Stimulated activated CD4-positive, alpha-beta T cell treated with anti-CD3 and anti-CD28 coated beads, Interleukin-15, amount 100 ng/mL, for 48 hours (primary cell): ENCODE results near the gene ACBD6.

Experiments
- DNase-seq, 2 donors: peaks; one replicate each; pipeline ENCODE4 v3.0.0-alpha.2; 2020; ENCODE audit warnings: low read depth in 2 of 2

The ACBD6 gene

DNA sequence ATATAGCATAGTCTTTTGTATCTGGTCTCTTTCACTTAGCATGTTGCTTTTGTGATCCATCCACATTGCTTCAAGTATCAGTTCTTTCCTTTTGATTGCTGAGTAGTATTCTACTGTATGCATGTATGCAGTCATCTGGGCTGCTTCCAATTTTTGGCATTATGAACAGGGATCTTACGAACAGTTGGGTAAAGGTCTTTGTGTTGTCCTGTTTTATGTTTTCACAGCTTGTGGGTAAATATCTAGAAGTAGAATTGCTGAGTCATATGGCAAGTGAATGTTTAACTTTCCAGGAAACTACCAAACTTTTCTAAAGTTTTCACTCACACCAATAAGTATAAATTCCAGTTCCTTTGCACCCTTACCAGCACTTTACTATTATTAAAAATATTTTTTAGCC lies 211.4 kb downstream of the ACBD6 start:
- no peak for DNase-seq

DNA sequence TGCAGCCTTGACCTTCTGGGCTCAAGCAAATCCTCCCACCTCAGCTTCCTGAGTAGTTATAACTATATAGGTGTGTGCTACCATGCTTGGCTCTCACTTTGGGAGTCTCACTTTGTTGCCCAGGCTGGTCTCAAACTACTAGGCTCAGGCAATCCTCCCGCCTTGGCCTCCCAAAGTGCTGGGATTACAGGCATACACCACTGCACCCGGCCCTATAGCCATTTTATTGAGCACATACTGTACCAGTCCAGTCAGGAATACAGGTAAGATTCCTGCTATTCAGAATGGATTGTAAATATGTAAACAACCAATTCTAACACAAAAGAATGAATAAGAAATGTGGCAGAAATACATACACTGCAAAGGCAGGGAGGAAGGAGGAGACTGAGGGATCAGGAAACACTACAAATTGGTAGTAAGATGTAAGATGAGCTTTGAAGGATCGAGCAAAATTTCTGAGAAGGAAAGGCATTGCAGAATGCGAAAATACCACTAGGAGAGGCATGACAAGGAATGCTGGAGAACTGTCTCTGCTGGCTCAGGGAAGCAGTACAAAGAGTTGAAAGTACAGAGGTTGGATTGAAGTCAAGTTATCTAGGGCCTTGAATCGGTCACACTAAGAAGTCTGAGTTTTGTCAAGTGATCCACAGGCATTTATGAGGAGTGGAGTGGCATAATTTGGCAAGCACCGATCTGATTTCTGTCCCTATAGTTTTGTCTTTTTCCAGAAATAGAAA lies 211.9 kb downstream of the ACBD6 start:
- no peak for DNase-seq

DNA sequence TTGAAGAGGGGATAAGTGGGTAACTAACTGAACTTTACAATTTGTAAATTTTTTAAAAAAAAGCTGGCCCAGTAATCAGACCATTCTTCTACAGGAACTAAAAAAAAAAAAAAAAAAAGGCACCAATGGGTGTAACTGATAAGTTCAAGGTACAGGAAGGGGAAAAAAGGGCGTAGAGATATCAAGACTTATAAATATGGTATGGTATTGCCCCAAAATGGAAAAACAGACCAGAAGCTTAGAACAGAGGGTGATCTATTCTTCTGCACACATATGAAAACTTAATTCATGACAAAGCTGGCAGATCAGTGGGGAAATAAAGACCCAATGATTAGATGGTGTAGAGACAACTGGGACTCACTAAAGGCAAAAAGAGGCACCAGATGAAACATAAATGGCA lies 213.4 kb downstream of the ACBD6 start:
- no peak for DNase-seq

DNA sequence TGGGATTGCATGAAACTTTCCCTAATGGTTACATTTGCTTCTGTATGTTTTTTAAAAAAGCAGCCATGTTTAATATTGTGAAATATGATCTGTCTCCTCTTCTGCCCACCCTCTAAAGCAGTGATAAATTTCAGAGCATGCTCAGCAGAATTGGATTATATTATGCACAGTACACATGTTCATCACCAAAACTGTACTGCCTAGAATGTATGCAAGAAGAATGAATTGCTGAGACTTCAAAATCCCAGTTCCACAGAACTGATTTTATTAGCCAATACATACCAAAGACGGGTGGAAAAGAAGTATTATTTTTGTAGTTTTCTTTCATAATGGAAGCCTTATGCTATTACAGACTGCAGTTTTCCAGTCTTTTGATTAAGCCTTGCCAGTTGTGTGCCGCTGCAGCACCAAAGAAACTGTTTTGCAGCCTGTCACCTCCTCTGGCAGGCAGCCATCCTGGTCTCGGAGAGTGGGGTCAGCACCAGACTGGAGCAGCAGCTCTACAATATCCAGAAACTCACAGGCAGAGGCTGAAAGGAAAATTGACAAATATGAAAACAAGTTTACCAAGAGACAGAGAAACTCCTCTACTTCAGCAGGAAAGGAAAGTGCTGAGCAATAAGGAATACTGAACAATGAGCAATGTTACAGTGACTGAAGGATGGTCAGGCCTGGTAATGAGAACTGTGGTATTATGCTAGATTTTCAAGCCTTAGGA lies 214.2 kb downstream of the ACBD6 start:
- no peak for DNase-seq

DNA sequence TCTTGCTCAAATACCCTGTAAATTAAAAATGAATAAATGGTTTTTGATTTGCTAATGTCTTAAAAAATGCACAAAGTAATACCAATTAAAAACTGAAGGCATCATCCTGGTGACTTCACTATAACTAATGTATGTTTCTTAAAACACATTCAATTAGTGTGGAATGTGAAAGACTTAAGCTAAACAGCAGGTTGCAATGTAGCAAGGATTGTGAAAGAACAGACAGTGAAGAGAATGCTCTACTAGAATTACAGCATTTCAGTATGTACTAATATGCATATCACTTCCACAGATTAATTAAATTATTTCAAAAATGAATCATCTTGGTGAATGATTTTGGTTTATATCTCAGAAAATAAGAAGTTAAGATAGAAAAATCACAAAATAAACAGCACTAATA lies 216.0 kb downstream of the ACBD6 start:
- DNase-seq: no peak

DNA sequence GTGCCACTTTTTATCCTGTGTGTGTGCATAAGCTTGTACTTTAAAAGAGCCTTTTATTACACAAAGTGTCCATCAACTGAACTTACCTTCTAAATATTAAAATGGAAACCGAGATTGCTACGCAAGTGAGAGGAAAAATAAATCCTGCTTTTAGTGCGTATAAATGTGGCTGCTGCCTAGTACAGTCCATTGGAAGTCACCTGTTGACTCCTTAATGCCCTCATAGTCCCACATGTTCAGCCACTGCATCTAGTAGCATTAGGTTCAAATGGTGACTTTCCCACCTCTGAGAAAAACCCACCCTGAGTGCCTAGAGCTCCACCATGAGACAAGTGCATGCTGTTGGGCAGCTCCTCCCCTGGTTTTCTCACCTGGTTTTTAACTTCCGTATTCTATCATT lies 219.3 kb downstream of the ACBD6 start:
- DNase-seq: no peak

DNA sequence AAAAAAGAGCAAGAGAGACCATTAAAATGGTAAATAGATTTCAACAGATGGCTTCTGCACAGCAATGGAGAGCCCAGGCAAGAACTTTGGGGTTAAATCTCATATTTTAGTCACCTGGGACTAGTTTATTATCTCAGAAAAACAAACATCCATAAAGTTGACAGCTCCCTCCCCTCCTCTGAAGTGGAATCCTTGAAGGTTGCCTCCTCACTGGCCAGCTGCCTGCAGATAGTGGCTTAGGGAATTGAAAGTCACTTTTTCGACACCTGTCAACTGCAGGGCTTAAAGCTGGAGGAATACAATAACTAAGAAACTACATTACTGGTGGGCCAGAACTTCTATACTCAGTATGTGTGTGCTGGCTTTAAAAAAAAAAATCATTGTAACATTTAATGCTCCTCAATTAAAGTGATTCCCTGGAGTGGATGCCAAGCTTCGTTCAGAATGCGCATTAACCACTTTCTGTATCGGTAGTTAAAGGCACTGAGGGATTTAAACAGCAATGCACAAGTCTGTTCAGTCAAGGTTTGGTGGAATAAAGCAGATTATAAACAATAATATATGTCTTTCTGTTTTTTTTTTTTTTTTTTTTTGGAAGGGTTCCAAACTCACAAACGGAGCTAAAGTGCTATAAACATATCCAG lies 219.9 kb downstream of the ACBD6 start:
- DNase-seq: no peak

DNA sequence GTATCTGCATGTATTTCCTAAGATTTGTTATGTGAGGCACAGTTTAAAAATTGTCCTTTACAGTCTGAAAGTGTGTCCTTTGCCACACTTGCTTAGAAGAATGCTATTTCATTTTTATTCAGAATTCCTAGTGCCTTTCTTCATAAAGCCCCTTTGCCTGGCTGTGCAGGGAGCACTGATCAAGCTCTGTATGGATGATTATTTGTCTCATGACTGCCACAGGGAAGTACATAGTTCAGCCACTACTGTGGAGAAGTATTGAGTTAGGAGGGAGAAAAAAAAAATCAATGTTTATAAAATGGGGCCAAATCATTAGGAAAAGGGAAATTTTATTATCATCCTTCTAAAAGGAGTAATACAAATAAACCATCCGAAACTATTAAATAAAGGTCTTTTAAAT lies 220.9 kb downstream of the ACBD6 start:
- no peak for DNase-seq

DNA sequence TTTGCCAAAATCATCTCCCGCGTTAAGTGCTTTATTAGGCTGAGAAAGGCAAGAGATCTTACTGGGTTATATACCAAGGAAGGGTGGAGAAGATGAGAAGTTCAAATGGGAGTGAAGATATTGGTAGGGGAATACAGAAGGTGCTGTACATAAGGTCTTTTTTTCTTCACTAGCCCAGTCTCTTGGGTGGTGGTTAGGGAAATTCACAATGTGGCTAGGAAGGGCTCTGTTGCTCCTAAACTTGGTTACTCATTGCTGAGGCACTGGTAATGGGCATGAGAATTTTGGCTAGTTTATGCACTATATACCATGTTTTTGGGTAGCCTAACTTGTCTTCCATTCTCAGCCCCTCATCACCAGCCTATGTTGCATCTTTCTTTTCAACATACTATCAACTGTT lies 221.8 kb downstream of the ACBD6 start:
- DNase-seq: no peak

DNA sequence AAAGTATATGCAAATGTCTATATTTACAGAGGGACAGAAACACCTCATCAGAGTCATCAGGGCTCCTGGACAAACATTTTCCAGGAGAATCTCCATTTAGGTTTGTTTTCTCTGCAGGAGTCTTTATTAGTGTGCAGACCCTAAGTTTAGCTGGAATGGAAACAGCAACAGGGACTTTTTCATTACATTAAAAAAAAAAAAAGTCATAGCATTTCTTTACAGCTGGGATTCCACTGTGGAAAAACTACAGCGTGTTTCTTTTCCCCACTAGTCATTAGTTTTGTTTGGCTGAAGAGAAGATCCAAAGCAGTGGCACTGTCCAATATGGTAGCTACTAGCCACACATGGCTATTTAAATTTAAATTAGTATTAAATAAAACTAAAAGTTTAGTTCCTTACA lies 222.7 kb downstream of the ACBD6 start:
- DNase-seq: no peak

DNA sequence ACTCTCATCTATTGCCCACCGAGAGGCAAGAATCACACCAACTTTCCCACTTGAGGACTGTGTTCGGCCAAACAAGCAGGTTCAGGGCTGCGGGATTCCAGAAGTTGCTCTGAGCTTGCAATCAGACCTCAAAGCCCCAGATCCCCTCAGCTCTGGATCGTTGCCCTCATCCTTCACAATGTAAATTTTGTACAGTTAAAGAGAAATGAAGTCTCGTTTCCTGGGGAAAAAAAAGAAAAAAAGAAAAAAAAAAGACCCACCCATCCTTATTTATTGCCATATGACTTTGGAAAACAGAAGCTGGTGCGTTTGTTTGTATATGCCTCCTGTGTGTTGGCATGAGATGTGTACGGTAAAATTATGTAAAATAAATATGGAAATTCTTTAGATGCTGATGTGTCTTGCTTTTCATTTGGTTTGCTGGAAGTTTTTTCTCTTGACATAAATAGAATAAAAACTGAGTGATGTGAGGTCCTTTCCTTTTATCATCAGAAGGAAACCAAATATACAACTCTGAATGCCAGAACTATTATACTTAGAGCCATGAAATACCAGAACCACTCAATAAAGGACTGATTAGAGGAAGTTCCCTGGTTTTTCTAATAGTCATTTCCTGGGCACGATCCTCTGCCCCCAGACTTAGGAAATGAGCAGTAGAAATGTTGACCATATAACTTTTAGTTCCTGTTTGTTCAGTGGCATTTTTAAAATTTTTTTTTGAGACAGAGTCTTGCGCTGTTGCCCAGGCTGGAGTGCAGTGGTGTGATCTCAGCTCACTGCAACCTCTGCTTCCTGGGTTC lies 223.6 kb downstream of the ACBD6 start:
- no peak for DNase-seq

DNA sequence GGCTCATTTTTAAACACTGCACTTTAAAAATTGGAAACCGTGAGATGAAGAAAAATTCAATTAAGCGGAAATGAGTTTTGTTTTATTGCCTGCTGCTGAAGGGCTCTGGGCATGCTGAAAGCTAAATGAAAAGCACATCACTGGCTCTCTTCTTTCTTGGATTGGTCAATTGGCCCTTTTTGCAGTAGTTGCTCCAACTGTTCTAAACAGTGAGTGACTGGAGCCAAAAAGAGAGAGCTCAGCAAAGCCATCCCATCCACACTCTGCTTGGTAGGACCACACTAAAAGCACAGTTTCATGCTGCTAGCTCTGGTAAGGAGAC lies 224.2 kb downstream of the ACBD6 start:
- DNase-seq: no peak

DNA sequence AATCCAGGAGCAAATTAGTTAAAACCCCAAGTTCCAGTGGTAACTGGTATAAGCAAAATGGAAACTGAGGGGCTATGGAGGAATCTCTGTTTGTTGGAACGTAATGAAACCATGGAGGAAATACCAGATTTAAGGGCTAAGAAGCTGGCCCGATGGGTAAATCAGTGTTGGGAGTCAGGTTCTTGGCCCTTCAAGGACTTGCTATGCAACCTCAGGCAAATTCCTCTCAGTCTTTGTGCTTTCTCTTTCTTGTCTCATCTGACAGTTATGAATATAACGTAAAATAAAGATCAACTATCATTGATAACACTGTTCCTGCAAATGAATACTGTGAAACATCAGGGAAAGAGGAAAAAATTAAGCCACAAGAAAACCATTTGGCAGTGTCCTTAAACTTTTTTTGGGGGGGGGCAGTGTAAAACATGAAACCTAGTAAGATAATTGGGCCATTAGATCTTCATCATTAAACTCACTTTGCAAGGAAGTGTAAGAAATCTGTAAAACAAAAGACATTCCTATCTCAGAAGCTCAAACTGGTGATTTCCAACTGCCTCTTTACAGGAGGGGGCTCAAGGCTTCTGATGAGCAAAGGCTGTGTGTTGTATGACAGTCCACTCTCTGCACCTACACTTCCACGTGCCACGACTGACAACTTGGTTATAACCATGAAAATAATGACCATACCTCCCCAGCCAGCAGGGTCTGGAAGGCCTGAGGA lies 224.7 kb downstream of the ACBD6 start:
- DNase-seq: no peak

DNA sequence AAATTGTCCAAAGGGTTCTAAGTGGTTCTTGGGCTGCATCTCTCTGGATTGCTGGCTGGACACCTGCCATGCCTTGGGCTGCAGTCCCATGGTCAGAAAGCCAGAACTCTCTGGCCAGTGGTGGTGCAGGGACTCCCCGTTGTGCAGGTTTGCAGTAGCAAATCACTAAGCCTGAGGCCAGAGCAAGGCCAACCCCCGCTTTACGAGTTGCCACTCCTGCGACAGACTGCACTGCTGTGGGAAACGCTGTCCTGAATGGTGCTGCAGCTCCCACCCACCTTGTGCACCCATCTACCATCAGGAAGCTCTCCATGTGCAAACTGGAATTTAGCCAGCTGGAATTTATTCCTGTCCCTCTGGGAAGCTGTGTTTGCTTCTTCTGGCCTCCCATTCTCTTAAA lies 226.7 kb downstream of the ACBD6 start:
- no peak for DNase-seq

DNA sequence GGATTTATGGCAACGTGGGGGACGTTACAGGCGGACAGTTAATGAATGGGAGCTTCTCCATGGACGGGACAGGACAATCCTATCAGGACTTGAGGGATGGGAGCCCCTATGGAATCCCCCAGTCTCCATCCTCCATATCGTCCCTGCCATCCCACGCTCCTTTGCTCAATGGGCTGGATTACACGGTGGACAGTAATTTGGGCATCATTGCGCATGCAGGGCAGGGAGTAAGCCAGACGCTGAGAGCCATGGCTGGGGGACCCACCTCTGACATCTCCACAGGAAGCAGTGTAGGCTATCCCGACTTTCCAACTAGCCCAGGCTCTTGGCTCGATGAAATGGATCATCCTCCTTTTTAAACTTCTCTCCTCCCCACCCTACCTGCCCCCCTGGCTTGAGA lies 228.2 kb downstream of the ACBD6 start:
- DNase-seq: no peak

DNA sequence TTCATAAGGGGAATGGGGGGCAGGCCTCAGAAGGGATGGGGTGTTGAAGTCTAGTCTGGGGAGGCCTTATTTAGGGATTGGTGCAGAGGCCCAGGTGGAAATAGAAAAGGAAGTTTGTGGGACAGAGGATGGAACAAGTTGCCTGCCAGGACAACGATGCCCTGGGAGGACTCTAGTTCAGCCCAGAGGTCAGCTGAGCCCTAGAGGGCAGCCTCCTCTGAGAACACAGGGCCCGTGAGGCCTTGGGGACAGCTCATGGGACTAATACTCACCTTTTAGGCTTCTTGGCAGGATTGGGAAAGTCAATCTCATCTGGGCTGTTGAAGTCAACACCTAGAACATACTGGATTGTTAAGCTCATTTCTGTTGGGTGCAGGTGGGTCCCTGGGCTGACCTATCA lies 229.3 kb downstream of the ACBD6 start:
- DNase-seq: no peak

DNA sequence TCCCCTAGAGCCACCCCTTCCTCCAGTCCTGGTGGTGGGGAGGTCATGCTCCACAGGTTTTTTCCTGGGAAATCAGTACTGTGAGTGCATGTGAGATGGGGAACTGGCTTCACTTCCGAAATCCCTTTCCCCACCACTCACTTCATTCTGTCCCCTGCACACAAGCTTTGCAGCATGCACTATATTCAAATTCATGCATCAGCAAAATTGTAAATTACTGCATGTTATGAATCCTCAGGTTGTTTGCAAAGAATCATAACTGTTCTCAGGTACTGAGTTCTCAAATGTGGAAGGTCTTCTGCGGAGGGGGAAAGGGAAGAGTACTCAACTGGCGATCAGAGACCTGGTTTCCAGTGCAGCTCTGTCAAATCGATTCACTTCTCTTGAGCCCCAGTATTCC lies 230.0 kb downstream of the ACBD6 start:
- no peak for DNase-seq

DNA sequence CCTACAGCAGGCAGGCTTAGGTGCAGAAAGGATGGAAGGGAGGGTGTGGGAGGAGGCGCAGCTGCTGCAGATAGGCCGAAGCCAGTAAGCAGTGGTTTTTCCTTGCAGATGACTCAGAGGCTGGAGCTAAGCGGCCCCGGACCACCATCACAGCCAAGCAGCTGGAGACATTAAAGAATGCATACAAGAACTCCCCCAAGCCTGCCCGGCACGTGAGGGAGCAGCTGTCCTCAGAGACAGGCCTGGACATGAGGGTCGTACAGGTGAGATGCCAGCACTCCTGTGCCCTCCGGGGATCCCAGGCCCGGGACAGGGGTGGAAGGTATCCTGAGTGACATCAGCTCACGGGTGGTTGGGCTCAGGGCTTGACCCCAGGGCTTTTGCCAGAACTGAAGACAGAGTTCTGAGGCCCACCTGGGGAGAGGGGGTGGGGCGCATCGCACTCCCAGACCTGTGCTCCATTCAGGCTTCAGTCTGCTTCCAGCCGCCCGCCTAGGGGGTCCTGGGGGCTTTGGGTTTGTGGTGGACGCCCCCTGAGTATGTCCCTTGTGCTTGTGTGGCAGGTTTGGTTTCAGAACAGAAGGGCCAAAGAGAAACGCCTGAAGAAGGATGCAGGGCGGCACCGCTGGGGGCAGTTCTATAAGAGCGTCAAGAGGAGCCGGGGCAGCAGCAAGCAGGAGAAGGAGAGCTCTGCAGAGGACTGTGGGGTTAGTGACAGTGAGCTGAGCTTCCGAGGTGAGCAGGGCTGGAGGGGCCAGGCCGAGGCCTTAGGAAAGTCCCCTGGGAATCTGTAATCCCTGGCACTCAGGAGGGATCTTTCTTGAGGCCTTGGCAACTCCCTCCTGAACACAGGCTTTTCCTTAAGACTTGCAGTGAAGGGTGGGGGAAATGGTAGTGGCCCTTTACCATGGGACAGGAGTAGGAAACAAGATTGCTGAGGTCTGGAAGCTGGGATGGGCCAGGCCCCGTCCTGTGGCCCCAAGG lies 230.8 kb downstream of the ACBD6 start:
- DNase-seq: no peak

DNA sequence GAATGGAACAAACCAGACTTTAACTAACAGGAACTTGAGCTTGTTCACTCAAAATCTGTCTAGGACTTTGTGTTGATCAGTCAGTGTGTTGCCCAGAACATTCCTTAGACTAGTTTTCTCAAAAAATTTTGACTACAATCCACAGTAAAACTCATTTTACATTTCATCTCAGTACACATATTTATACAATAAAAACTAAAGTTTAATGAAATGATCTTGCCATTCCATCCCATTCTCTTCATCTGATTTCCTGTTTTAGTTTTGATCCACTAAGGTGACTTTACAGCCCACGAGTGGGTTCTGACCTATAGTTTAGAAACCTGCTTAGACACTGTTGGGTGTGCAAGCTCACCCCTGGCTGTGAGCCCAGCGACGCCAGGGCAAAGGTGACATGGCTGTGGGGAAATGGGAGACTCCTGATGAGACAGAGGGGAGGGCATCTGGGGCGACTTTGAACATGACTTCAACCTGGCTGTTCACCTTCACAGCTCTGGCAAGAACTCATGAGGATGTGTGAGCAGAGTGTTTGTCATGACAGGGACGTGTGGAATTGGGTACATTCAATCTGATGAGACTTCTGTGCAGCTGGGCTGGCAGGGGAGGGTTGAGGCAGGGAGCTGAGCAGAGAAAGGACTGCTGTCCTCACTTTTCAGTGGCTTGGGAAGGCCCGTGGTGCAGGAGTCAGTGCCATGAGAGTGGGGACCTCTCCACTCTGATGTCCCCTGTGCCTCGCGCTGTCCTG lies 231.7 kb downstream of the ACBD6 start:
- no peak for DNase-seq
